ENCODE measurements around the gene IFT52. TPM values are rescaled to one million over a fixed set of nuclear protein-coding genes. Genes with fewer than 3 reads are reported as not detected.
A peak's percentile ranks its signal among the peaks of the same experiment; 100 is the strongest.

IFT52 gene
- total RNA-seq, 4 donors from 2014 or later: 1.4 to 83.4 (median 19.9) TPM

- H3K27ac ChIP-seq: no peak overlapping the region
- TF ChIP-seq POLR2AphosphoS5 (IDR thresholded peaks at IDR 0.05): no peak
- TF ChIP-seq CTCF (IDR thresholded peaks at IDR 0.05): no peak
- TF ChIP-seq POLR2A (IDR thresholded peaks at IDR 0.05): no peak
- TF ChIP-seq EP300 (IDR thresholded peaks at IDR 0.05; ENCODE audit: low read depth): no peak
- WGBS, 2 donors (ENCODE audit: low coverage in 1 of 2): 82 to 89% methylated on average over 4 of the region's 4 CpGs
- no peak overlapping the region for H3K4me3 ChIP-seq
- in situ Hi-C loops (cut with MboI; ENCODE audit: low pct_ligation_motif_present in 1 of 4, low pct_unique_long_range_greater_than_20kb in 1 of 4, low sequenced_read_pairs in 3 of 4): no loop called here
- intact Hi-C loops (cut with DNase I; ENCODE audit: low total_unique reads): no loop called here
- H3K9me3 ChIP-seq: no peaks in the 10 kb centered on the region
- H3K4me1 ChIP-seq: peaks cover 0 to 10% (median 3%) of the 10 kb centered on the region in 4 donors
- DNase-seq: no peak
- H3K36me3 ChIP-seq: no peaks in the 10 kb centered on the region
- H3K27me3 ChIP-seq: no peaks in the 10 kb centered on the region
These were observed 22.0 kb upstream of the IFT52 start for GRCh38 chr20:43568706-43569105.

GRCh38 chr20:43569282-43569681 lies 21.5 kb upstream of the IFT52 start:
- H3K4me1 ChIP-seq: peaks cover 0 to 10% (median 3%) of the 10 kb centered on the region in 4 donors
- intact Hi-C loops (cut with DNase I; ENCODE audit: low total_unique reads) (no loop called here), in situ Hi-C loops (cut with MboI; ENCODE audit: low pct_ligation_motif_present in 1 of 4, low pct_unique_long_range_greater_than_20kb in 1 of 4, low sequenced_read_pairs in 3 of 4) (no loop called here)
- WGBS, 2 donors (ENCODE audit: low coverage in 1 of 2): 88 to 93% methylated on average over 3 to 10 of the region's 10 CpGs
- H3K27me3 ChIP-seq: no peaks in the 10 kb centered on the region
- no peak overlapping the region for H3K4me3 ChIP-seq
- no peak for DNase-seq
- TF ChIP-seq POLR2AphosphoS5 (IDR thresholded peaks at IDR 0.05): no peak
- TF ChIP-seq POLR2A (IDR thresholded peaks at IDR 0.05): no peak
- TF ChIP-seq EP300 (IDR thresholded peaks at IDR 0.05; ENCODE audit: low read depth): no peak
- no peak for TF ChIP-seq CTCF (IDR thresholded peaks at IDR 0.05)
- no peaks in the 10 kb centered on the region for H3K9me3 ChIP-seq
- no peaks in the 10 kb centered on the region for H3K36me3 ChIP-seq
- H3K27ac ChIP-seq: peak overlapping the region in 1 of 4 donors; percentile 9

GRCh38 chr20:43570496-43570895 lies 20.2 kb upstream of the IFT52 start:
- H3K4me3 ChIP-seq: no peak overlapping the region
- 40 to 60% methylated on average over 4 to 10 of the region's 10 CpGs for WGBS, 2 donors (ENCODE audit: low coverage in 1 of 2)
- H3K9me3 ChIP-seq: no peaks in the 10 kb centered on the region
- H3K4me1 ChIP-seq: peaks cover 0 to 10% (median 3%) of the 10 kb centered on the region in 4 donors
- peak in 1 of 3 donors; percentile 26 for TF ChIP-seq POLR2AphosphoS5 (IDR thresholded peaks at IDR 0.05)
- TF ChIP-seq POLR2A (IDR thresholded peaks at IDR 0.05): no peak
- TF ChIP-seq EP300 (IDR thresholded peaks at IDR 0.05; ENCODE audit: low read depth): no peak
- peak in 2 of 5 experiments; percentile 12 to 28 for TF ChIP-seq CTCF (IDR thresholded peaks at IDR 0.05)
- H3K27me3 ChIP-seq: no peaks in the 10 kb centered on the region
- no peaks in the 10 kb centered on the region for H3K36me3 ChIP-seq
- in situ Hi-C loops (cut with MboI; ENCODE audit: low pct_ligation_motif_present in 1 of 4, low pct_unique_long_range_greater_than_20kb in 1 of 4, low sequenced_read_pairs in 3 of 4) (no loop called here), intact Hi-C loops (cut with DNase I; ENCODE audit: low total_unique reads) (no loop called here)
- peak overlapping the region; percentile 9 to 45 (median 36) for H3K27ac ChIP-seq
- peak; percentile 69 for DNase-seq

- Histone ChIP-seq H3K4me1 (peaks cover 0 to 10% (median 3%) of the 10 kb centered on the region in 4 donors), H3K36me3 (no peaks in the 10 kb centered on the region), H3K4me3 (no peak overlapping the region), H3K27ac (no peak overlapping the region), H3K27me3 (no peaks in the 10 kb centered on the region), H3K9me3 (no peaks in the 10 kb centered on the region)
- intact Hi-C loops (cut with DNase I; ENCODE audit: low total_unique reads): no loop called here
- 75 to 82% methylated on average over 1 to 3 of the region's 3 CpGs for WGBS, 2 donors (ENCODE audit: low coverage in 1 of 2)
- no peak for TF ChIP-seq POLR2A (IDR thresholded peaks at IDR 0.05)
- TF ChIP-seq CTCF (IDR thresholded peaks at IDR 0.05): no peak
- no peak for TF ChIP-seq EP300 (IDR thresholded peaks at IDR 0.05; ENCODE audit: low read depth)
- no peak for TF ChIP-seq POLR2AphosphoS5 (IDR thresholded peaks at IDR 0.05)
- DNase-seq: no peak
- in situ Hi-C loops (cut with MboI; ENCODE audit: low pct_ligation_motif_present in 1 of 4, low pct_unique_long_range_greater_than_20kb in 1 of 4, low sequenced_read_pairs in 3 of 4): no loop called here
These were observed 19.4 kb upstream of the IFT52 start for GRCh38 chr20:43571310-43571709.
